Urinary bladder (tissue), 4 donors: ENCODE measurements around the gene POP4. TPM values are rescaled to one million over a fixed set of nuclear protein-coding genes. Genes with fewer than 3 reads are reported as not detected.

Experiments
- DNase-seq: peaks from one replicate; pipeline ENCODE4 v3.0.0-alpha.2; 2015; ENCODE audit errors: extremely low spot score
- H3K27ac ChIP-seq: one replicate; pipeline ENCODE4 v1.5.1; 2013; ENCODE audit warnings: low read depth, mild to moderate bottlenecking, moderate library complexity
- H3K36me3 ChIP-seq: one replicate; pipeline ENCODE4 v1.6.1; 2013; ENCODE audit warnings: mild to moderate bottlenecking, moderate library complexity; ENCODE audit not compliant: insufficient read depth
- H3K4me1 ChIP-seq: one replicate; pipeline ENCODE4 v1.6.1; 2013; ENCODE audit warnings: mild to moderate bottlenecking, moderate library complexity; ENCODE audit not compliant: insufficient read depth
- H3K4me3 ChIP-seq: one replicate; pipeline ENCODE4 v1.5.1; 2013; ENCODE audit warnings: low read depth, low read length
- WGBS: extraction: QIAGEN DNeasy Blood & Tissue Kit; methylation state at CpG from one replicate; pipeline ENCODE4 v1.1.7; 2013; 5-methylcytosine and 5-hydroxymethylcytosine counted together
- polyA plus RNA-seq: library from polyadenylated mRNA; stranded (reverse); fragments of 200-250 nt; gene quantifications from one replicate; pipeline ENCODE4 v1.2.3, GENCODE V29; 2013
- total RNA-seq: library from RNA; depleted of rRNA; stranded (reverse); fragments of >200 nt; gene quantifications from one replicate; pipeline ENCODE4 v1.2.3, GENCODE V29; 2014
- donor health status: healthy with polysubstance abuse.
- donor health status: healthy.

POP4 gene
- total and polyA plus RNA-seq, 2 donors: 66.9 to 82.4 TPM

- DNase-seq: no peak
- WGBS: 50% methylated on average over 12 of the region's 12 CpGs
- Histone ChIP-seq H3K4me1 (no peaks in the 10 kb centered on the region), H3K36me3 (no peaks in the 10 kb centered on the region), H3K4me3 (no peak overlapping the region), H3K27ac (no peak overlapping the region)
Observed at GRCh38 chr19:29636553-29637360, 30.7 kb downstream of the POP4 start.

GRCh38 chr19:29639086-29639485 lies 33.0 kb downstream of the POP4 start:
- no peak overlapping the region for H3K27ac ChIP-seq
- H3K36me3 ChIP-seq: no peaks in the 10 kb centered on the region
- WGBS: 86% methylated on average over 8 of the region's 8 CpGs
- no peak overlapping the region for H3K4me3 ChIP-seq
- DNase-seq: no peak
- no peaks in the 10 kb centered on the region for H3K4me1 ChIP-seq

- Histone ChIP-seq H3K4me1 (no peaks in the 10 kb centered on the region), H3K4me3 (no peak overlapping the region), H3K27ac (no peak overlapping the region), H3K36me3 (no peaks in the 10 kb centered on the region)
- 86% methylated on average over 12 of the region's 12 CpGs for WGBS
- no peak for DNase-seq
Observed at GRCh38 chr19:29640231-29640630, 34.1 kb downstream of the POP4 start.

GRCh38 chr19:29641597-29641996 lies 35.5 kb downstream of the POP4 start:
- WGBS: 82% methylated on average over 2 of the region's 2 CpGs
- no peak for DNase-seq
- H3K27ac ChIP-seq: no peak overlapping the region
- H3K4me1 ChIP-seq: no peaks in the 10 kb centered on the region
- no peak overlapping the region for H3K4me3 ChIP-seq
- no peaks in the 10 kb centered on the region for H3K36me3 ChIP-seq

GRCh38 chr19:29643361-29643935 lies 37.4 kb downstream of the POP4 start:
- Histone ChIP-seq H3K4me3 (no peak overlapping the region), H3K36me3 (no peaks in the 10 kb centered on the region), H3K27ac (no peak overlapping the region), H3K4me1 (no peaks in the 10 kb centered on the region)
- 65% methylated on average over 7 of the region's 7 CpGs for WGBS
- DNase-seq: no peak

GRCh38 chr19:29644210-29644609 lies 38.1 kb downstream of the POP4 start:
- no peaks in the 10 kb centered on the region for H3K4me1 ChIP-seq
- 86% methylated on average over 6 of the region's 6 CpGs for WGBS
- no peak for DNase-seq
- H3K36me3 ChIP-seq: no peaks in the 10 kb centered on the region
- H3K4me3 ChIP-seq: no peak overlapping the region
- no peak overlapping the region for H3K27ac ChIP-seq

GRCh38 chr19:29645491-29645867 lies 39.4 kb downstream of the POP4 start:
- H3K4me1 ChIP-seq: no peaks in the 10 kb centered on the region
- H3K36me3 ChIP-seq: no peaks in the 10 kb centered on the region
- no peak overlapping the region for H3K4me3 ChIP-seq
- no peak for DNase-seq
- H3K27ac ChIP-seq: no peak overlapping the region
- 47% methylated on average over 5 of the region's 5 CpGs for WGBS

- WGBS: 8% methylated on average over 8 of the region's 8 CpGs
- no peak overlapping the region for H3K4me3 ChIP-seq
- no peak for DNase-seq
- H3K4me1 ChIP-seq: no peaks in the 10 kb centered on the region
- H3K36me3 ChIP-seq: no peaks in the 10 kb centered on the region
- no peak overlapping the region for H3K27ac ChIP-seq
Observed at GRCh38 chr19:29645911-29646310, 39.8 kb downstream of the POP4 start.

GRCh38 chr19:29650772-29651387 lies 44.8 kb downstream of the POP4 start:
- Histone ChIP-seq H3K4me3 (no peak overlapping the region), H3K4me1 (no peaks in the 10 kb centered on the region), H3K36me3 (no peaks in the 10 kb centered on the region), H3K27ac (no peak overlapping the region)
- no peak for DNase-seq
- WGBS: 66% methylated on average over 7 of the region's 7 CpGs

GRCh38 chr19:29651622-29652394 lies 45.7 kb downstream of the POP4 start:
- DNase-seq: no peak
- Histone ChIP-seq H3K36me3 (no peaks in the 10 kb centered on the region), H3K27ac (no peak overlapping the region), H3K4me3 (no peak overlapping the region), H3K4me1 (no peaks in the 10 kb centered on the region)
- WGBS: 83% methylated on average over 7 of the region's 7 CpGs

- Histone ChIP-seq H3K36me3 (no peaks in the 10 kb centered on the region), H3K4me1 (no peaks in the 10 kb centered on the region), H3K4me3 (no peak overlapping the region), H3K27ac (no peak overlapping the region)
- no peak for DNase-seq
- WGBS: 93% methylated on average over 5 of the region's 5 CpGs
Observed at GRCh38 chr19:29653398-29653797, 47.3 kb downstream of the POP4 start.

GRCh38 chr19:29655648-29656335 lies 49.7 kb downstream of the POP4 start:
- Histone ChIP-seq H3K36me3 (no peaks in the 10 kb centered on the region), H3K27ac (no peak overlapping the region), H3K4me1 (no peaks in the 10 kb centered on the region), H3K4me3 (no peak overlapping the region)
- WGBS: 76% methylated on average over 4 of the region's 4 CpGs
- DNase-seq: no peak
